Measurements from ENCODE around the gene GET3. TPM values are rescaled to one million over a fixed set of nuclear protein-coding genes. Genes with fewer than 3 reads are reported as not detected.
"Not testable (repeated sequence)": the region's sequence is repeated elsewhere in the genome, so short reads cannot be mapped to it uniquely, and the experiment has no call there.

Gene GET3
- total RNA-seq, 1 donor from 2014 or later, result 73.8 TPM

DNA sequence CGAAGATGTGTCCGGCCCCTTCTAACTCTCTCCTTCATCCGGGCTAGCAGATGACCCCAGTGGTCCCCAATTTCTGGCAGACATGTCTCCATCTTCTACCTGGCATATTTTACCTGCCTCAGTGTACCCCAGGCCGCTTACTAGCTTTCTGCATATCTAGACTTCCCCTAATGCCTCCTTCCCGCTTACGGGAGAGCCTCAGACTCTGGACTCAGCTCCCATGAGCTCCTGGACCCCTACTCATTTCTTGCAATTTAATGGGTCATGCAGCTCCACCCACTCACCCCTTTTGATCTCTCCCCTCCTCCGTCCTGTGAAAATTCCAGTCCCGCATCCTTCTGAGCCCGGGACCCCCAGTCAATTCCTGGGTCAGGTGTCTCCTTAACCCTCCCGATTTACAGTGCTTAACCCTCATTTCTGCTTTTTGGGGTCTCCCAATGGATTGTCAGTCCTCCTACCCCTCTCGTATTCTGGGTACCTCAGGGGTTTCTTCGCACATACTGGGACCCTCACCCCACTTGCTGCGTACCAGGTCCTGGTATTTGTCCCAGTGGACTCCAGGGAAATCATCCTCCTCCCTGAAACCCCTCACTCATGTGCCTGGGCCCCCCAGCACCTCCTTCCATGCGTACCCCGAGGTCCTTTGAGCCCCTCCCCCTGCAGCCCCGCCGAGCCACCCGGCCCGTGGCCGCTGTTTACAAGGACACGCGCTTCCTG, 53.5 kb downstream of the GET3 start:
- no peak for DNase-seq (ENCODE audit: low read depth in 2 of 2)

DNA sequence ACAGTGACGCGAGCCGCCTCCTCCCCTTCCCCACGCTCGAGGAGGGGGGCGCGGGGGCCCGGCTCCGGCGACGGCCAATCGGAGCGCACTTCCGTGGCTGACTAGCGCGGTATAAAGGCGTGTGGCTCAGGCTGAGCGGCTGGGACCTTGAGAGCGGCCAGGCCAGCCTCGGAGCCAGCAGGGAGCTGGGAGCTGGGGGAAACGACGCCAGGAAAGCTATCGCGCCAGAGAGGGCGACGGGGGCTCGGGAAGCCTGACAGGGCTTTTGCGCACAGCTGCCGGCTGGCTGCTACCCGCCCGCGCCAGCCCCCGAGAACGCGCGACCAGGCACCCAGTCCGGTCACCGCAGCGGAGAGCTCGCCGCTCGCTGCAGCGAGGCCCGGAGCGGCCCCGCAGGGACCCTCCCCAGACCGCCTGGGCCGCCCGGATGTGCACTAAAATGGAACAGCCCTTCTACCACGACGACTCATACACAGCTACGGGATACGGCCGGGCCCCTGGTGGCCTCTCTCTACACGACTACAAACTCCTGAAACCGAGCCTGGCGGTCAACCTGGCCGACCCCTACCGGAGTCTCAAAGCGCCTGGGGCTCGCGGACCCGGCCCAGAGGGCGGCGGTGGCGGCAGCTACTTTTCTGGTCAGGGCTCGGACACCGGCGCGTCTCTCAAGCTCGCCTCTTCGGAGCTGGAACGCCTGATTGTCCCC, 54.2 kb downstream of the GET3 start, which contains the start of gene JUNB:
Gene JUNB, plus strand, starts transcription at position 142 of the 706 bp plus-strand sequence. Its CDS starts 286 bp downstream, at position 428.
- DNase-seq (ENCODE audit: low read depth in 2 of 2), result peak; percentile 98 to 99

DNA sequence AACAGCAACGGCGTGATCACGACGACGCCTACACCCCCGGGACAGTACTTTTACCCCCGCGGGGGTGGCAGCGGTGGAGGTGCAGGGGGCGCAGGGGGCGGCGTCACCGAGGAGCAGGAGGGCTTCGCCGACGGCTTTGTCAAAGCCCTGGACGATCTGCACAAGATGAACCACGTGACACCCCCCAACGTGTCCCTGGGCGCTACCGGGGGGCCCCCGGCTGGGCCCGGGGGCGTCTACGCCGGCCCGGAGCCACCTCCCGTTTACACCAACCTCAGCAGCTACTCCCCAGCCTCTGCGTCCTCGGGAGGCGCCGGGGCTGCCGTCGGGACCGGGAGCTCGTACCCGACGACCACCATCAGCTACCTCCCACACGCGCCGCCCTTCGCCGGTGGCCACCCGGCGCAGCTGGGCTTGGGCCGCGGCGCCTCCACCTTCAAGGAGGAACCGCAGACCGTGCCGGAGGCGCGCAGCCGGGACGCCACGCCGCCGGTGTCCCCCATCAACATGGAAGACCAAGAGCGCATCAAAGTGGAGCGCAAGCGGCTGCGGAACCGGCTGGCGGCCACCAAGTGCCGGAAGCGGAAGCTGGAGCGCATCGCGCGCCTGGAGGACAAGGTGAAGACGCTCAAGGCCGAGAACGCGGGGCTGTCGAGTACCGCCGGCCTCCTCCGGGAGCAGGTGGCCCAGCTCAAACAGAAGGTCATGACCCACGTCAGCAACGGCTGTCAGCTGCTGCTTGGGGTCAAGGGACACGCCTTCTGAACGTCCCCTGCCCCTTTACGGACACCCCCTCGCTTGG, 55.0 kb downstream of the GET3 start:
- DNase-seq (ENCODE audit: low read depth in 2 of 2), result peak; percentile 53 to 63

GRCh38 chr19:12792853-12793289, 55.6 kb downstream of the GET3 start:
- no peak for DNase-seq (ENCODE audit: low read depth in 2 of 2)

GRCh38 chr19:12793290-12794195, 56.2 kb downstream of the GET3 start:
- peak; percentile 95 to 97 for DNase-seq (ENCODE audit: low read depth in 2 of 2)

- DNase-seq (ENCODE audit: low read depth in 2 of 2), result peak; percentile 24 to 53
Observed at GRCh38 chr19:12794196-12794941, 57.1 kb downstream of the GET3 start.

- DNase-seq (ENCODE audit: low read depth in 2 of 2), result no peak
Observed at GRCh38 chr19:12794971-12795381, 57.7 kb downstream of the GET3 start.

GRCh38 chr19:12796146-12797071, 59.1 kb downstream of the GET3 start:
- DNase-seq (ENCODE audit: low read depth in 2 of 2), result peak; percentile 81 to 83

DNA sequence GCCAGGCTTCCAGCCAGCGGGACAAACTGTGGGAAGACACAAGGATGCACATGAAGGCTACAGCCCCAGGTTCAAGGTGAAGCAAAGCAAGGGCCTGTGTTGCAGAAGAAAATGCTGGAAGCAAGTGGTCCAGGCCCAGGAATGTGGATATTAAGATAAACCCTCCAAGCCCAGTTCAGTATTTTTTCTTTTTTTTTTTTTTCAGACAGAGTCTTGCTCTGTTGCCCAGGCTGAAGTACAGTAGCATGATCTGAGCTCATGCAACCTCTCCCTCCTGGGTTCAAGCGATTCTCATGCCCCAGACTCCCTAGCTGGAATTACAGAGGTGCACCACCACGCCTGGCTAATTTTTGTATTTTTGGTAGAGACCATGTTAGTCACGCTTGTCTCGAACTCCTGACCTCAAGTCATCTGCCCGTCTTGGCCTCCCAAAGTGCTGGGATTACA, 59.9 kb downstream of the GET3 start:
- no peak for DNase-seq (ENCODE audit: low read depth in 2 of 2)

- not testable (repeated sequence) for DNase-seq (ENCODE audit: low read depth in 2 of 2)
Observed at GRCh38 chr19:12797607-12798006, 60.3 kb downstream of the GET3 start.

Other genes starting within 250 kb of the GET3 start
- 6.5 and 11.1 TPM in 2 replicates for gene ZNF564, start 186.0 kb upstream of the GET3 start, total RNA-seq
- 5.2 and 6.9 TPM in 2 replicates for gene ZNF490, start 126.7 kb upstream of the GET3 start, total RNA-seq
- gene ZNF791, start 126.6 kb upstream of the GET3 start, total RNA-seq, result 8.3 and 8.9 TPM in 2 replicates
- gene MAN2B1, start 70.8 kb upstream of the GET3 start, total RNA-seq, result 37.0 and 77.2 TPM in 2 replicates
- gene WDR83, start 70.7 kb upstream of the GET3 start, total RNA-seq, result 6.3 and 9.1 TPM in 2 replicates
- 40.8 and 41.1 TPM in 2 replicates for gene DHPS, start 55.6 kb upstream of the GET3 start, total RNA-seq
- not detected in 2 replicates for gene GNG14, start 49.5 kb upstream of the GET3 start, total RNA-seq
- gene FBXW9, start 40.9 kb upstream of the GET3 start, total RNA-seq, result 3.8 and 5.2 TPM in 2 replicates
- gene TNPO2, start 13.6 kb upstream of the GET3 start, total RNA-seq, result 14.4 and 19.4 TPM in 2 replicates
- gene TRIR, start 2.8 kb upstream of the GET3 start, total RNA-seq, result 124 and 182 TPM in 2 replicates
- gene BEST2, start 14.3 kb downstream of the GET3 start, total RNA-seq, result not detected in 2 replicates
- 5.4 and 9.3 TPM in 2 replicates for gene HOOK2, start 38.1 kb downstream of the GET3 start, total RNA-seq
- gene JUNB, start 54.0 kb downstream of the GET3 start, total RNA-seq, result 59.3 and 124 TPM in 2 replicates
- gene PRDX2, start 64.3 kb downstream of the GET3 start, total RNA-seq, result 185 and 189 TPM in 2 replicates
- gene THSD8, start 64.6 kb downstream of the GET3 start, total RNA-seq, result 0.20 TPM in 1 of 2 replicates, not detected in the other
- 7.1 and 9.8 TPM in 2 replicates for gene RNASEH2A, start 69.1 kb downstream of the GET3 start, total RNA-seq
- gene RTBDN, start 97.1 kb downstream of the GET3 start, total RNA-seq, result not detected in 2 replicates
- gene MAST1, start 101.0 kb downstream of the GET3 start, total RNA-seq, result 0.44 and 0.60 TPM in 2 replicates
- gene DNASE2, start 144.0 kb downstream of the GET3 start, total RNA-seq, result 22.0 and 23.6 TPM in 2 replicates
- gene KLF1, start 149.7 kb downstream of the GET3 start, total RNA-seq, result not detected in 2 replicates
- 13.7 and 17.3 TPM in 2 replicates for gene GCDH, start 153.7 kb downstream of the GET3 start, total RNA-seq
- gene SYCE2, start 181.8 kb downstream of the GET3 start, total RNA-seq, result under 0.01 and 0.20 TPM in 2 replicates
- gene FARSA, start 196.2 kb downstream of the GET3 start, total RNA-seq, result 40.8 and 53.6 TPM in 2 replicates
- gene CALR, start 201.1 kb downstream of the GET3 start, total RNA-seq, result 1,060 and 1,340 TPM in 2 replicates
- 36.8 and 60.5 TPM in 2 replicates for gene RAD23A, start 208.4 kb downstream of the GET3 start, total RNA-seq
- 18.5 and 21.1 TPM in 2 replicates for gene GADD45GIP1, start 219.7 kb downstream of the GET3 start, total RNA-seq
- gene DAND5, start 232.1 kb downstream of the GET3 start, total RNA-seq, result under 0.01 and 0.22 TPM in 2 replicates

Measured in lung microvascular endothelial cell (primary cell).